ENCODE results near the gene AHNAK2.
"Not testable (repeated sequence)": the region's sequence is repeated elsewhere in the genome, so short reads cannot be mapped to it uniquely, and the experiment has no call there.

AHNAK2 gene

GRCh38 chr14:104924421-104925213 lies 53.6 kb downstream of the AHNAK2 start, which contains the start of gene PLD4:
PLD4 (plus strand) TSS chr14:104924879; CDS start chr14:104927141, 2,262 bp downstream.
- Histone ChIP-seq H3K36me3 (no peaks in the 10 kb centered on the region), H3K27me3 (no peaks in the 10 kb centered on the region), H3K9me3 (peaks cover 5% of the 10 kb centered on the region; the same call in 1 of the 2 replicates), H3K4me1 (peaks cover 3% of the 10 kb centered on the region; the same call in 1 of the 2 replicates), H3K4me3 (ENCODE audit: low read depth, low read length) (no peak within 1 kb of the TSS)
- TF ChIP-seq CTCF (IDR thresholded peaks at IDR 0.05; ENCODE audit: low read depth, low read length) = no peak
- no peak for DNase-seq

GRCh38 chr14:104923640-104924420 lies 54.3 kb downstream of the AHNAK2 start:
- no peak for TF ChIP-seq CTCF (IDR thresholded peaks at IDR 0.05; ENCODE audit: low read depth, low read length)
- H3K4me3 ChIP-seq (ENCODE audit: low read depth, low read length) = no peak overlapping the region
- peaks cover 3% of the 10 kb centered on the region; the same call in 1 of the 2 replicates for H3K4me1 ChIP-seq
- no peak for DNase-seq
- no peaks in the 10 kb centered on the region for H3K36me3 ChIP-seq
- peaks cover 5% of the 10 kb centered on the region; the same call in 1 of the 2 replicates for H3K9me3 ChIP-seq
- no peaks in the 10 kb centered on the region for H3K27me3 ChIP-seq

- H3K9me3 ChIP-seq = peaks cover 5% of the 10 kb centered on the region; the same call in 1 of the 2 replicates
- no peak for DNase-seq
- no peak for TF ChIP-seq CTCF (IDR thresholded peaks at IDR 0.05; ENCODE audit: low read depth, low read length)
- H3K27me3 ChIP-seq = peaks cover 2% of the 10 kb centered on the region; the same call in 1 of the 2 replicates
- H3K4me3 ChIP-seq (ENCODE audit: low read depth, low read length) = no peak overlapping the region
- H3K36me3 ChIP-seq = no peaks in the 10 kb centered on the region
- H3K4me1 ChIP-seq = no peaks in the 10 kb centered on the region
Observed at GRCh38 chr14:104919993-104920315, 58.2 kb downstream of the AHNAK2 start.

GRCh38 chr14:104919152-104919992 lies 58.8 kb downstream of the AHNAK2 start:
- not testable (repeated sequence) for H3K9me3 ChIP-seq; DNase-seq; H3K4me1 ChIP-seq; H3K36me3 ChIP-seq; H3K4me3 ChIP-seq (ENCODE audit: low read depth, low read length); H3K27me3 ChIP-seq

GRCh38 chr14:104917993-104918392 lies 60.2 kb downstream of the AHNAK2 start:
- no peaks in the 10 kb centered on the region for H3K4me1 ChIP-seq
- no peak for TF ChIP-seq CTCF (IDR thresholded peaks at IDR 0.05; ENCODE audit: low read depth, low read length)

GRCh38 chr14:104917116-104917515 lies 61.1 kb downstream of the AHNAK2 start:
- Histone ChIP-seq H3K9me3 (no peaks in the 10 kb centered on the region), H3K4me1 (no peaks in the 10 kb centered on the region), H3K4me3 (ENCODE audit: low read depth, low read length) (no peak overlapping the region), H3K27me3 (peaks cover 13% of the 10 kb centered on the region), H3K36me3 (no peaks in the 10 kb centered on the region)
- no peak for DNase-seq
- no peak for TF ChIP-seq CTCF (IDR thresholded peaks at IDR 0.05; ENCODE audit: low read depth, low read length)

More at GRCh38 chr14:104917993-104918392, 60.2 kb downstream of the AHNAK2 start:
- Histone ChIP-seq H3K4me3 (ENCODE audit: low read depth, low read length) (no peak overlapping the region), H3K9me3 (no peaks in the 10 kb centered on the region), H3K27me3 (peaks cover 13% of the 10 kb centered on the region), H3K36me3 (no peaks in the 10 kb centered on the region)
- no peak for DNase-seq
